Measurements from ENCODE around the gene ZNF428. TPM values are rescaled to one million over a fixed set of nuclear protein-coding genes. Genes with fewer than 3 reads are reported as not detected.

Gene ZNF428
- total and polyA plus RNA-seq, 2 of the 8 experiments (the other 6 are each of a cell fraction or from before 2014, with no cell fraction given): 7.8 to 16.7 TPM

- no peak overlapping the region for H3K56ac ChIP-seq (replicated peaks; ENCODE audit: insufficient read length, low read depth, low read length)
- H3K4me2 ChIP-seq (ENCODE audit: insufficient read depth in 1 of 2, low read depth in 2 of 2, low read length in 2 of 2): no peak overlapping the region
- ChIA-PET CTCF (ENCODE audit: partially characterized antibody) (interaction anchor here (0.9 to 2.7 kb wide), 4 partner anchors 10 to 89 kb away, joined by 3 to 7 read pairs (median 3); no protein-coding TSS in a partner anchor), POLR2A (ENCODE audit: partially characterized antibody) (interaction anchor here (1.1 to 1.6 kb wide), 2 partner anchors 9 to 89 kb away, joined by 3 to 6 read pairs; no protein-coding TSS in a partner anchor)
- H3K4me1 ChIP-seq (replicated peaks in 1 of 4; ENCODE audit: control insufficient read depth in 3 of 4, insufficient read depth in 4 of 4, low read length in 3 of 4): no peaks in the 10 kb centered on the region
- no peaks in the 10 kb centered on the region for H3K27me3 ChIP-seq (replicated peaks in 1 of 4; ENCODE audit: control insufficient read depth in 3 of 4, extremely low read depth in 1 of 4, insufficient read depth in 3 of 4, low read length in 3 of 4)
- WGBS, 2 experiments (ENCODE audit: extremely low coverage in 1 of 2, insufficient coverage in 1 of 2, insufficient read length in 1 of 2, insufficient replicate concordance in 2 of 2, low coverage in 1 of 2, low lambda C conversion rate in 2 of 2, missing lambda C conversion rate in 1 of 2): 94% methylated on average over 8 of the region's 8 CpGs; no CpG with 5 or more reads in 1 of the 2 experiments
- H3K23me2 ChIP-seq (ENCODE audit: low read depth, low read length): no peaks in the 10 kb centered on the region
- no peak overlapping the region for H4K5ac ChIP-seq (ENCODE audit: insufficient read length, low read depth, low read length)
- H2BK12ac ChIP-seq (ENCODE audit: low read depth, low read length): no peak overlapping the region
- H2BK15ac ChIP-seq (ENCODE audit: low read length): no peak overlapping the region
- no peak overlapping the region for H2AK5ac ChIP-seq (ENCODE audit: low read depth, low read length)
- peaks cover 2 to 28% (median 13%) of the 10 kb centered on the region in 4 experiments; a peak in 5 of 8 replicates for H3K36me3 ChIP-seq (ENCODE audit: control insufficient read depth in 2 of 4, insufficient read depth in 4 of 4, low read length in 3 of 4)
- no peak overlapping the region for H3K27ac ChIP-seq (ENCODE audit: low read depth, low read length)
- H3K4ac ChIP-seq (replicated peaks; ENCODE audit: insufficient read length, low read depth, low read length): no peak overlapping the region
- H4K91ac ChIP-seq (replicated peaks; ENCODE audit: insufficient read length, low read length): no peak overlapping the region
- H3K18ac ChIP-seq (ENCODE audit: extremely low read depth, low read length): no peak overlapping the region
- FAIRE-seq (no peak), DNase-seq (ENCODE audit: low read depth in 1 of 2, low spot score in 2 of 2) (no peak)
- H3K79me1 ChIP-seq (ENCODE audit: low read depth, low read length): no peaks in the 10 kb centered on the region; the same call in 1 of the 2 replicates
- H2BK120ac ChIP-seq (replicated peaks; ENCODE audit: low read depth, low read length): no peak overlapping the region
- no peaks in the 10 kb centered on the region for H3K9me3 ChIP-seq (ENCODE audit: insufficient read depth in 2 of 2, low read depth in 1 of 2, low read length in 1 of 2)
- H2BK5ac ChIP-seq (ENCODE audit: low read depth, low read length): no peak overlapping the region
- H2BK20ac ChIP-seq (ENCODE audit: low read length): no peak overlapping the region
- no peak overlapping the region for H3K4me3 ChIP-seq (ENCODE audit: extremely low read depth in 1 of 4, insufficient read depth in 2 of 4, low read depth in 3 of 4, low read length in 4 of 4)
- no peak overlapping the region for H3K9ac ChIP-seq (replicated peaks in 1 of 4; ENCODE audit: extremely low read depth in 1 of 4, low read depth in 3 of 4, low read length in 3 of 4)
- peaks cover 0 to 4% of the 10 kb centered on the region in 2 experiments for H4K20me1 ChIP-seq (replicated peaks in 1 of 2; ENCODE audit: control insufficient read depth in 1 of 2, insufficient read depth in 2 of 2, low read length in 2 of 2)
- no peak overlapping the region for H3K14ac ChIP-seq (ENCODE audit: insufficient read length)
- no peaks in the 10 kb centered on the region for H3K79me2 ChIP-seq (ENCODE audit: control insufficient read depth in 1 of 2, insufficient read depth in 2 of 2, low read length in 2 of 2)
- H4K8ac ChIP-seq (ENCODE audit: extremely low read depth, insufficient read depth, low read length): no peak overlapping the region; the same call in 1 of the 2 replicates
- no peak overlapping the region for H3K23ac ChIP-seq (ENCODE audit: insufficient read length)
- no peak overlapping the region for H2AFZ ChIP-seq (ENCODE audit: low read length)
- TF ChIP-seq CREB1 (IDR thresholded peaks at IDR 0.05) (no peak), EZH2 (IDR thresholded peaks at IDR 0.05; ENCODE audit: low read depth, low read length, severe bottlenecking) (no peak)
These were observed 39.1 kb upstream of the ZNF428 start for GRCh38 chr19:43658494-43658893.
